HG02943 (cell line): Measurements from ENCODE around the gene OPCML.

Source experiments
- ATAC-seq: cut with Tn5 transposase; IDR thresholded peaks from one replicate; pipeline ENCODE4 v1.9.1; 2021; ENCODE audit warnings: mild to moderate bottlenecking, low read depth, moderate library complexity; ENCODE audit not compliant: unreplicated experiment

The OPCML gene

DNA sequence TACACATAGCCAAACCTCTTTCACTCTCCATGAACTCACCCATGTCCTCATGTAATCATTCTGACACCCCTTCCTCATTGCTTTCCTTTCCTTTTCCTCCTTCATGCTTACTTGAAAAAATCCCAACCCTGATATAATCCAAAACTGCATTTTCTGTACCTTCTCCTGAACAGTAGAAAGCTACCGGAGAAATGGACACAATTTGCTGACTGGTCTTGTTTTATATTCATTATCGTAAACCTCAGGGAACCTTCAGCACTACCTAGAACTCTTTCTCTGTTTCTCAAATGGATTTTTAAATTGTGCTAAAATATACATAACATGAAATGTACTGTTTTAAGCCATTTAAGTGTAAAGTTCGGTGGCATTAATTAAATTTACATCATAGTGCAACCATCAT lies 1165.0 kb downstream of the OPCML start:
- ATAC-seq = no peak

DNA sequence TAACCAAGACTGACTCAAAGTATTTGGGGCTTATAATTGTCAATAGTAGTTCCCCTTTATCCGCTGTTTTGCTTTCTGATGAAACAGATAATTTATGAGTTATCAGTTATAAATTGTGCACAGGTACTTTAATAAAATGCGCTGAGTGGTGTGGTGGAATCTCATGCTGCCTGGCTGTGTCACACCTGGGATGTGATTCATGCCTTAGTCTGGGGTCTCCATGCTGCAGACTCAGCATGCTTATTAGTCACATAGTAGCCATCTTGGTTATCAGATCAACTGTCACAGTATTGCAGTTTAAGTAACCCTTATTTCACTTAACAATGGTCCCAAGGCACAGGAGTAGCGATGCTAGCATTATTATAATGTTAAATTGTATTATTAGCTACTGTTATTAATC lies 1166.7 kb downstream of the OPCML start:
- ATAC-seq = no peak
